ENCODE measurements around the gene SLC31A1.

- TF ChIP-seq CTCF (IDR thresholded peaks at IDR 0.05) (no peak), SIN3A (IDR thresholded peaks at IDR 0.05; ENCODE audit: borderline replicate concordance, insufficient read depth, low read depth, low read length) (no peak)
- TF ChIP-seq, protein P1, sequence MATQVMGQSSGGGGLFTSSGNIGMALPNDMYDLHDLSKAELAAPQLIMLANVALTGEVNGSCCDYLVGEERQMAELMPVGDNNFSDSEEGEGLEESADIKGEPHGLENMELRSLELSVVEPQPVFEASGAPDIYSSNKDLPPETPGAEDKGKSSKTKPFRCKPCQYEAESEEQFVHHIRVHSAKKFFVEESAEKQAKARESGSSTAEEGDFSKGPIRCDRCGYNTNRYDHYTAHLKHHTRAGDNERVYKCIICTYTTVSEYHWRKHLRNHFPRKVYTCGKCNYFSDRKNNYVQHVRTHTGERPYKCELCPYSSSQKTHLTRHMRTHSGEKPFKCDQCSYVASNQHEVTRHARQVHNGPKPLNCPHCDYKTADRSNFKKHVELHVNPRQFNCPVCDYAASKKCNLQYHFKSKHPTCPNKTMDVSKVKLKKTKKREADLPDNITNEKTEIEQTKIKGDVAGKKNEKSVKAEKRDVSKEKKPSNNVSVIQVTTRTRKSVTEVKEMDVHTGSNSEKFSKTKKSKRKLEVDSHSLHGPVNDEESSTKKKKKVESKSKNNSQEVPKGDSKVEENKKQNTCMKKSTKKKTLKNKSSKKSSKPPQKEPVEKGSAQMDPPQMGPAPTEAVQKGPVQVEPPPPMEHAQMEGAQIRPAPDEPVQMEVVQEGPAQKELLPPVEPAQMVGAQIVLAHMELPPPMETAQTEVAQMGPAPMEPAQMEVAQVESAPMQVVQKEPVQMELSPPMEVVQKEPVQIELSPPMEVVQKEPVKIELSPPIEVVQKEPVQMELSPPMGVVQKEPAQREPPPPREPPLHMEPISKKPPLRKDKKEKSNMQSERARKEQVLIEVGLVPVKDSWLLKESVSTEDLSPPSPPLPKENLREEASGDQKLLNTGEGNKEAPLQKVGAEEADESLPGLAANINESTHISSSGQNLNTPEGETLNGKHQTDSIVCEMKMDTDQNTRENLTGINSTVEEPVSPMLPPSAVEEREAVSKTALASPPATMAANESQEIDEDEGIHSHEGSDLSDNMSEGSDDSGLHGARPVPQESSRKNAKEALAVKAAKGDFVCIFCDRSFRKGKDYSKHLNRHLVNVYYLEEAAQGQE (IDR thresholded peaks at IDR 0.05; ENCODE audit: insufficient read depth in 1 of 2, low read depth in 2 of 2, low read length in 1 of 2): no peak
Observed at GRCh38 chr9:113192455-113192854, 28.9 kb upstream of the SLC31A1 start.

Data from Panc1 (cell line).